Mesenchymal stem cell (in vitro differentiated cells and primary cell): ENCODE data around the gene PYROXD2.

Experiments used
- DNase-seq: peaks from one replicate; pipeline ENCODE4 v3.0.0-alpha.2; 2013
- H2AFZ ChIP-seq: one replicate; pipeline ENCODE4 v1.6.1; 2013; ENCODE audit warnings: low read depth, mild to moderate bottlenecking, control low read depth, inconsistent platforms, low read length, moderate library complexity
- H2AK5ac ChIP-seq: 2 replicates; pipeline ENCODE4 v1.6.1; 2013; ENCODE audit warnings: low read length, moderate library complexity, mild to moderate bottlenecking, inconsistent platforms; ENCODE audit not compliant: severe bottlenecking
- H2BK120ac ChIP-seq: one replicate; pipeline ENCODE4 v1.6.1; 2013; ENCODE audit warnings: low read depth, mild to moderate bottlenecking, inconsistent platforms, low read length, moderate library complexity
- H2BK12ac ChIP-seq, 2 experiments: one replicate each; pipeline ENCODE4 v1.6.1; 2013; ENCODE audit warnings: inconsistent platforms in 2 of 2, low read length in 2 of 2, mild to moderate bottlenecking in 2 of 2, moderate library complexity in 2 of 2, control low read depth in 1 of 2
- H2BK15ac ChIP-seq: one replicate; pipeline ENCODE4 v1.6.1; 2013; ENCODE audit warnings: mild to moderate bottlenecking, low read depth, inconsistent platforms; ENCODE audit not compliant: poor library complexity, severe bottlenecking
- H2BK5ac ChIP-seq: 2 replicates; pipeline ENCODE4 v1.6.1; 2013; ENCODE audit warnings: low read depth, mild to moderate bottlenecking, low read length, control low read depth, inconsistent platforms; ENCODE audit not compliant: poor library complexity, severe bottlenecking
- H3K14ac ChIP-seq, 2 experiments: one replicate each; pipeline ENCODE4 v1.6.1; 2013; ENCODE audit warnings: inconsistent platforms in 2 of 2, low read length in 2 of 2, control low read depth in 1 of 2, mild to moderate bottlenecking in 1 of 2, moderate library complexity in 1 of 2
- H3K18ac ChIP-seq, 2 experiments: one replicate each; pipeline ENCODE4 v1.6.1; 2013; ENCODE audit warnings: inconsistent platforms in 2 of 2, low read length in 2 of 2, control low read depth in 1 of 2, low read depth in 1 of 2, mild to moderate bottlenecking in 1 of 2
- H3K23ac ChIP-seq, 2 experiments: one replicate each; pipeline ENCODE4 v1.6.1; 2013; ENCODE audit warnings: inconsistent platforms in 2 of 2, low read length in 2 of 2, mild to moderate bottlenecking in 2 of 2, moderate library complexity in 2 of 2, control low read depth in 1 of 2
- H3K27ac ChIP-seq: 2 replicates; pipeline ENCODE4 v1.5.1; 2013; ENCODE audit warnings: mild to moderate bottlenecking, moderate library complexity, low read length, control low read depth, inconsistent platforms; ENCODE audit not compliant: poor library complexity, severe bottlenecking
- H3K27me3 ChIP-seq, 2 experiments: 2 replicates each; pipeline versions ENCODE4 v1.6.1 to v1.7.0; 2013; ENCODE audit warnings: low read length in 2 of 2, mild to moderate bottlenecking in 2 of 2, moderate library complexity in 2 of 2, control low read depth in 1 of 2, inconsistent platforms in 1 of 2; ENCODE audit not compliant: control insufficient read depth in 1 of 2, insufficient read depth in 1 of 2
- H3K36me3 ChIP-seq, 2 experiments: 2 replicates each; pipeline versions ENCODE4 v1.6.1 to v1.7.0; 2013; ENCODE audit warnings: low read length in 2 of 2, control low read depth in 1 of 2, inconsistent platforms in 1 of 2, low read depth in 1 of 2, mild to moderate bottlenecking in 1 of 2; ENCODE audit not compliant: insufficient read depth in 2 of 2, control insufficient read depth in 1 of 2
- H3K4ac ChIP-seq, 2 experiments: one replicate each; pipeline ENCODE4 v1.6.1; 2013; ENCODE audit warnings: inconsistent platforms in 2 of 2, low read length in 2 of 2, mild to moderate bottlenecking in 2 of 2, moderate library complexity in 2 of 2, control low read depth in 1 of 2, low read depth in 1 of 2
- H3K4me1 ChIP-seq: 2 replicates; pipeline ENCODE4 v1.6.1; 2013; ENCODE audit warnings: low read depth, low read length, control low read depth; ENCODE audit not compliant: control insufficient read depth, insufficient read depth
- H3K4me2 ChIP-seq: 2 replicates; pipeline ENCODE4 v1.6.1; 2013; ENCODE audit warnings: low read length, mild to moderate bottlenecking, inconsistent platforms; ENCODE audit not compliant: poor library complexity, severe bottlenecking
- H3K4me3 ChIP-seq, 2 experiments: 2 replicates each; pipeline versions ENCODE4 v1.5.1 to v1.7.0; 2013; ENCODE audit warnings: low read length in 2 of 2, mild to moderate bottlenecking in 2 of 2, control low read depth in 1 of 2, low read depth in 1 of 2; ENCODE audit not compliant: insufficient read depth in 1 of 2
- H3K79me1 ChIP-seq: replicated peaks from 2 replicates; pipeline ENCODE4 v1.6.1; 2013; ENCODE audit warnings: mild to moderate bottlenecking, control low read depth, low read length, inconsistent platforms; ENCODE audit not compliant: poor library complexity, severe bottlenecking
- H3K9ac ChIP-seq: 2 replicates; pipeline ENCODE4 v1.7.0; 2013; ENCODE audit warnings: mild to moderate bottlenecking, low read length, moderate library complexity
- H3K9me3 ChIP-seq: 2 replicates; pipeline ENCODE4 v1.7.0; 2013; ENCODE audit warnings: mild to moderate bottlenecking, low read length; ENCODE audit not compliant: control insufficient read depth
- H4K8ac ChIP-seq: one replicate; pipeline ENCODE4 v1.6.1; 2013; ENCODE audit warnings: inconsistent platforms, mild to moderate bottlenecking, low read length, moderate library complexity
- H4K91ac ChIP-seq: one replicate; pipeline ENCODE4 v1.6.1; 2013; ENCODE audit warnings: mild to moderate bottlenecking, low read length, inconsistent platforms
- whole genome bisulfite sequencing: methylation state at CpG from one replicate; pipeline ENCODE4 v1.1.7; 2013; ENCODE audit warnings: mixed read lengths; 5-methylcytosine and 5-hydroxymethylcytosine counted together

Gene PYROXD2

DNA sequence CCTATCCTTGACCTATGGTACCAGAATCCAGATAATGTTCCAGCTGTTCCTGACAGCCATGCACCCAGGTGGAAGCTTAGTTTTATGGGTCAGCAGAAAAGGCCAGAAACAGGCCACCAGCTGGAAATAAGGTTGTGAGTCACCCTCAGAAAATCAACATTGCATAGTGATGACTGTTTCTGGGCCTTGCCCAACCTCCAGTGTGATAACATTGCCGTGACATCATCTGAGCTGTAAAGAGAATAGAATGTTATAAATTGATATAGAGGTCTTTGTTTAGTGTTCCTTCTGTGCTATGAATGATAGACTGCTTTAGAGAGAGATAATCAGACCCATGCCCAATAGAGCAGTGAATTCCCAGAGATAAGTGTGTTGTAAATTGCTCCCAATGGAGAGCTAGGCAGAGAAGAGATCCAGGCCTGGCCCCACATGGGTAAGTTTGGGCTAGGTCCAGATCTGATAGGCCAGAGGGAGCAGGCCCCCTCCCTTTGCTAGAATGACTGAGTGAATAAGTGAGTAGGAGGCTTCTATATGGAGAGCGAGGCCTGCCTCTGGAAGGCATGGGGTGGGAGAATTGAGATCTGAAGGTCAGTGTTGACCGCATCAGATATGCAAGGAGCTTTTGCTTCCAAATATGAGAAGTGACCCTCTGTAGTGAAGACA is 46.0 kb upstream of the PYROXD2 start:
- Histone ChIP-seq H3K27ac (peak overlapping the region; percentile 82), H3K4ac (no peak overlapping the region), H3K18ac (peak overlapping the region in 1 of 2 experiments; percentile 69), H3K23ac (no peak overlapping the region), H3K9me3 (no peaks in the 10 kb centered on the region), H2BK120ac (peak overlapping the region; percentile 90), H2BK15ac (no peak overlapping the region), H3K9ac (no peak overlapping the region), H3K36me3 (no peaks in the 10 kb centered on the region), H3K4me3 (no peak overlapping the region), H2AFZ (no peak overlapping the region), H3K27me3 (no peaks in the 10 kb centered on the region), H3K4me2 (no peak overlapping the region), H2BK5ac (peak overlapping the region; percentile 48), H4K91ac (peak overlapping the region; percentile 76), H4K8ac (peak overlapping the region; percentile 59), H3K79me1 (no peaks in the 10 kb centered on the region), H3K14ac (no peak overlapping the region), H3K4me1 (peaks cover 6% of the 10 kb centered on the region), H2AK5ac (peak overlapping the region; percentile 90), H2BK12ac (peak overlapping the region; percentile 16 to 72)
- DNase-seq = peak; percentile 95
- WGBS = 35% methylated on average over 3 of the region's 3 CpGs

DNA sequence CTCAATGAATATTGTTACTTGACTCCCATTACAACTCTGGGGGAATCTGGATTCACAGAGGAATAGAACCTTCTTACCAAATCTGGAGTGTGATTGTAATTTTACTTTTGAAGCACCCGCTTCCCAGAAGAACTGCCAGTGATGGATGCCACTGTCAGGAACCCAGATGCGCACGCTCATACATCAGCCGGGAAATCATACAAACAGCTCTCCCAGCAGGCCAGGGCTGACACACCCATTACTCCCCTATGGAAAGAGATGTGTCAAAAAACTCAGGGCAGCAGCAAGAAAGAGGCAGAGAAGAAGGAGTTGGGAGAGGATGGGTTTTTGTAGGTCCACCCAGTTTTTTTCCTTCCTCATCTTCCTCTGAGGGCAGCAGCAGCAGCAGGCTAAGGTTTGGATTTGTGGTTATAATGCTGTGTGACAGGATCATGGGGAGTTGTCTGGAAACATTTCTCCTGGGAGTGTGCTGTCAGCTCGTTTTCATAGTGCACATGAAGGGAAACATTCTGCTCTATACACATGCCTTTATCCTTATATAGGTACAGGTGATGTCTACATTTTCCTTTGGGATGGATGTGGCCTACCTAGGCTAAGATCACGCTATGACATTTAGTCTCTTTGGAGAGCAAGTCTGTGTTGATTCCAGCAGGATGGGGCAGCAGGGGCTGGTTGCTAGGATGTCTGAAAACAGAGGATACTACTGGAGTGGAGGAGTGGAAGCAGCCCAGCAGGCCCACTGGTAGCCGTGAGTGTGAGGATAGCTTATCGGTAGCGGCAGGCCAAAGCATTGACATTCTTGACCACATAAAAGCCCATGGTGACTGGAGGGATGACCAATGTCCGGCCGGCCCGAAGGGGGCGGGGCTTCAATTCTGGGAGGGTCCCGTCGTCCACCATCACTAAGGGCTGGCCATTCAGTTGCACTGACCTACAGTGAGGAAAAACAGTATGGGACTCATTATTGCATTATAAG is 44.1 kb upstream of the PYROXD2 start:
- H3K27ac ChIP-seq = no peak overlapping the region
- no peak overlapping the region for H4K8ac ChIP-seq
- H2BK15ac ChIP-seq = no peak overlapping the region
- peak overlapping the region; percentile 50 for H2AK5ac ChIP-seq
- WGBS = 92% methylated on average over 10 of the region's 15 CpGs
- H3K4me2 ChIP-seq = no peak overlapping the region
- no peak overlapping the region for H4K91ac ChIP-seq
- no peak overlapping the region for H2AFZ ChIP-seq
- peaks cover 6% of the 10 kb centered on the region for H3K4me1 ChIP-seq
- H3K36me3 ChIP-seq = no peaks in the 10 kb centered on the region
- no peaks in the 10 kb centered on the region for H3K79me1 ChIP-seq
- H2BK120ac ChIP-seq = no peak overlapping the region
- H3K4ac ChIP-seq = no peak overlapping the region
- DNase-seq = no peak
- no peaks in the 10 kb centered on the region for H3K27me3 ChIP-seq
- no peak overlapping the region for H3K4me3 ChIP-seq
- H3K9ac ChIP-seq = no peak overlapping the region
- H2BK12ac ChIP-seq = peak overlapping the region in 1 of 2 experiments; percentile 70
- peak overlapping the region in 1 of 2 experiments; percentile 7 for H3K14ac ChIP-seq
- H3K9me3 ChIP-seq = no peaks in the 10 kb centered on the region
- no peak overlapping the region for H2BK5ac ChIP-seq
- H3K23ac ChIP-seq = no peak overlapping the region
- no peak overlapping the region for H3K18ac ChIP-seq

DNA sequence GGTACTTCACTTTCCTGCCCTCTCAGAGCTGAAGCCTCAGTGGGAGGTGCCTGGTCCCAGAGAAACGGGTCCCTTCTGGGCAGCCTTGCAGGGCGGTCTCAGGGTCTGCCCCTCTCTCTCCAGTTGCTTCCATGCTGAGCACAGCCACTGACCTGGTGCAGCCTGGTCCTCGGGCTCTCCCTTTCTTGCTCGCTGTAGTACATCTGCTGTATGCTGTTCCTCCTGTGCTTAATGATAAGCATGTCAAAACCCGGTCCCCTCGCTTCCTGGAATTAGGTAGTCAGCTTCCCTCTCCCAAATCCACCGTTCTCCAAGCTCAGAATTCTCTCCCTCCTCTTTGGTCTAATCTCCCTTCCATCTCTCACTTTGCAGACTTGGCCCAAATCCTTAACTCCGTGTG is 42.7 kb upstream of the PYROXD2 start:
- Histone ChIP-seq H3K9ac (no peak overlapping the region), H3K4me2 (no peak overlapping the region), H2BK5ac (no peak overlapping the region), H2BK15ac (no peak overlapping the region), H3K9me3 (no peaks in the 10 kb centered on the region), H2AK5ac (peak overlapping the region; percentile 57), H3K79me1 (no peaks in the 10 kb centered on the region), H4K91ac (peak overlapping the region; percentile 83), H3K23ac (no peak overlapping the region), H2BK12ac (peak overlapping the region in 1 of 2 experiments; percentile 59), H3K4me1 (peaks cover 6% of the 10 kb centered on the region), H3K14ac (no peak overlapping the region), H2AFZ (no peak overlapping the region), H3K4ac (no peak overlapping the region), H2BK120ac (no peak overlapping the region), H3K18ac (peak overlapping the region in 1 of 2 experiments; percentile 11), H3K4me3 (no peak overlapping the region), H3K27me3 (no peaks in the 10 kb centered on the region), H4K8ac (no peak overlapping the region), H3K36me3 (no peaks in the 10 kb centered on the region), H3K27ac (no peak overlapping the region)
- 77% methylated on average over 8 of the region's 8 CpGs for WGBS
- no peak for DNase-seq
